Endothelial cell of umbilical vein (primary cell): Measurements from ENCODE around the gene ALDH1A3.

Source experiments
- CTCF ChIP-seq, 2 donors: IDR thresholded peaks; 1 replicate in 1 of 2; 2 replicates in 1 of 2; pipeline ENCODE4 v1.5.1; 2011; ENCODE audit warnings: low read length in 2 of 2, mild to moderate bottlenecking in 2 of 2, moderate library complexity in 2 of 2, control low read depth in 1 of 2, inconsistent platforms in 1 of 2, low read depth in 1 of 2; ENCODE audit not compliant: insufficient read depth in 1 of 2; ENCODE audit errors: extremely low read depth in 1 of 2
- EZH2 ChIP-seq: IDR thresholded peaks from 2 replicates; pipeline ENCODE4 v1.6.1; 2012; ENCODE audit warnings: borderline replicate concordance, low read depth, mild to moderate bottlenecking, moderate library complexity, low read length, inconsistent platforms; ENCODE audit not compliant: severe bottlenecking
- FOS ChIP-seq: IDR thresholded peaks from 2 replicates; pipeline ENCODE4 v1.6.1; 2011; ENCODE audit warnings: mild to moderate bottlenecking, low read length, moderate library complexity, borderline replicate concordance; ENCODE audit not compliant: insufficient read depth
- GATA2 ChIP-seq: IDR thresholded peaks from 2 replicates; pipeline ENCODE4 v1.7.0; 2011; ENCODE audit warnings: low read depth, mild to moderate bottlenecking, moderate library complexity, mixed read lengths, low read length; ENCODE audit not compliant: insufficient read length, insufficient read depth
- POLR2A ChIP-seq: IDR thresholded peaks from 2 replicates; pipeline ENCODE4 v1.6.1; 2012; ENCODE audit warnings: low read depth, mild to moderate bottlenecking, control low read depth, low read length
- POLR2AphosphoS5 ChIP-seq: IDR thresholded peaks from 2 replicates; pipeline ENCODE4 v1.6.1; 2012; ENCODE audit warnings: low read depth, mild to moderate bottlenecking, control low read depth, low read length, moderate library complexity; ENCODE audit not compliant: insufficient read depth
- TF ChIP-seq, protein P1 (sequence below): IDR thresholded peaks from 2 replicates; pipeline ENCODE4 v1.6.1; 2011; ENCODE audit not compliant: insufficient read depth, insufficient read length

DNA sequence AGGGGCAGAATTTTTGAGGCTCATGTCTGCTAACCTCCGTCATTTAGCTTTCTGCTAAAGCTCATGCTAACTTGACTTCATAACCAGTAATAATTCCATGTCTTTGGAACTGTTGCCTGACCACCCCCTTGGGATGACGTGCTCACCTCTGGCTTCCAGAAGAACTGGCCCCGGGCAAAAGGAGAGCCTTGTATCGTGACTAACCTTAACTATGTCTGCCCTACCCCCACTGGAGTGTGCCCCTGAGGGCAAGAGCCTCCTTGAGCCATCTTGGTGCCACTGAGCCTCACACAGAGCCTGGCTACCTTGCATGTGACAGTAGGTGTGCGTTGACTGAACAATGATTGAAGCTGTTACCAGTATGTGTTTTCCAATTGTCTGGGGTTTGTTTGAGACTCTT is 44.3 kb downstream of the ALDH1A3 start:
- TF ChIP-seq CTCF (IDR thresholded peaks at IDR 0.05; ENCODE audit: extremely low read depth in 1 of 2, insufficient read depth in 1 of 2, low read depth in 1 of 2, low read length in 2 of 2) (no peak), EZH2 (no peak), POLR2A (no peak), POLR2AphosphoS5 (no peak), FOS (no peak), GATA2 (no peak)
- TF ChIP-seq, protein P1, sequence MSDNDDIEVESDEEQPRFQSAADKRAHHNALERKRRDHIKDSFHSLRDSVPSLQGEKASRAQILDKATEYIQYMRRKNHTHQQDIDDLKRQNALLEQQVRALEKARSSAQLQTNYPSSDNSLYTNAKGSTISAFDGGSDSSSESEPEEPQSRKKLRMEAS = no peak
